ENCODE measurements around the gene SETSIP. TPM values are rescaled to one million over a fixed set of nuclear protein-coding genes. Genes with fewer than 3 reads are reported as not detected.

Gene SETSIP
- total RNA-seq, 2 donors from 2014 or later = 0.37 TPM; not detected in 1

DNA sequence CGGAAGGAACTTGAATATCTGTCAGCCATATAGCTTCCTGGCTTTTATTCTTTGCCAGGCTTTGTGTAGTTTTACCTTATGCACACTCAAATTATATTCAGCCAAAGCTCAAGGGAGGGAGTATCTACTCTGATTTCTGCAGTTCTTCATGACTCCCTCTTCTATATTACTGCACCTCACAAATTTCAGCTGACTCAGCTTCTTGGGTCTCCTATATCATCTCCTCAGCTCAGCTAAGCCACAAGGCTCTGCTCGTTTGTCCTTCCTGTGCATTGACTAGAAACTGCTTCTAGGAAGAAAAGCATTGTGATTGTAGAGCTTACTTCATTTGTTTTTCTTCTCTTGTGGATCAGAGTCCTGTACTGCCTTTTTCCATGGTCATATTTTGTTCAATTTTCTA lies 42.3 kb upstream of the SETSIP start:
- WGBS, 2 experiments (ENCODE audit: insufficient coverage in 1 of 2, insufficient read length in 1 of 2) = 83 to 85% methylated on average over 1 to 2 of the region's 2 CpGs
- no peaks in the 10 kb centered on the region for H3K4me1 Mint-ChIP-seq
- Histone ChIP-seq H3K27ac (ENCODE audit: low read depth, low read length) (no peak overlapping the region), H3K4me3 (ENCODE audit: low read length) (no peak overlapping the region), H3K36me3 (ENCODE audit: control insufficient read depth, insufficient read depth, low read length) (no peaks in the 10 kb centered on the region), H3K4me1 (ENCODE audit: control insufficient read depth, insufficient read depth, low read length) (no peaks in the 10 kb centered on the region), H3K9me3 (ENCODE audit: control insufficient read depth, low read length) (no peaks in the 10 kb centered on the region), H3K27me3 (ENCODE audit: control insufficient read depth, insufficient read depth, low read length, poor library complexity, severe bottlenecking) (no peaks in the 10 kb centered on the region), H3K9ac (ENCODE audit: extremely low read depth, low read length, poor library complexity, severe bottlenecking) (no peak overlapping the region)
- H3K9me3 Mint-ChIP-seq = no peaks in the 10 kb centered on the region
- no peak overlapping the region for H3K4me3 Mint-ChIP-seq
- TF ChIP-seq, protein P1, sequence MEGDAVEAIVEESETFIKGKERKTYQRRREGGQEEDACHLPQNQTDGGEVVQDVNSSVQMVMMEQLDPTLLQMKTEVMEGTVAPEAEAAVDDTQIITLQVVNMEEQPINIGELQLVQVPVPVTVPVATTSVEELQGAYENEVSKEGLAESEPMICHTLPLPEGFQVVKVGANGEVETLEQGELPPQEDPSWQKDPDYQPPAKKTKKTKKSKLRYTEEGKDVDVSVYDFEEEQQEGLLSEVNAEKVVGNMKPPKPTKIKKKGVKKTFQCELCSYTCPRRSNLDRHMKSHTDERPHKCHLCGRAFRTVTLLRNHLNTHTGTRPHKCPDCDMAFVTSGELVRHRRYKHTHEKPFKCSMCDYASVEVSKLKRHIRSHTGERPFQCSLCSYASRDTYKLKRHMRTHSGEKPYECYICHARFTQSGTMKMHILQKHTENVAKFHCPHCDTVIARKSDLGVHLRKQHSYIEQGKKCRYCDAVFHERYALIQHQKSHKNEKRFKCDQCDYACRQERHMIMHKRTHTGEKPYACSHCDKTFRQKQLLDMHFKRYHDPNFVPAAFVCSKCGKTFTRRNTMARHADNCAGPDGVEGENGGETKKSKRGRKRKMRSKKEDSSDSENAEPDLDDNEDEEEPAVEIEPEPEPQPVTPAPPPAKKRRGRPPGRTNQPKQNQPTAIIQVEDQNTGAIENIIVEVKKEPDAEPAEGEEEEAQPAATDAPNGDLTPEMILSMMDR (conservative IDR thresholded peaks at IDR 0.05) = no peak
- no peak for DNase-seq
- no peaks in the 10 kb centered on the region for H3K36me3 Mint-ChIP-seq (ENCODE audit: low read depth)
- H3K27me3 Mint-ChIP-seq (ENCODE audit: insufficient read depth) = no peaks in the 10 kb centered on the region
- no peak overlapping the region for H3K27ac Mint-ChIP-seq

DNA sequence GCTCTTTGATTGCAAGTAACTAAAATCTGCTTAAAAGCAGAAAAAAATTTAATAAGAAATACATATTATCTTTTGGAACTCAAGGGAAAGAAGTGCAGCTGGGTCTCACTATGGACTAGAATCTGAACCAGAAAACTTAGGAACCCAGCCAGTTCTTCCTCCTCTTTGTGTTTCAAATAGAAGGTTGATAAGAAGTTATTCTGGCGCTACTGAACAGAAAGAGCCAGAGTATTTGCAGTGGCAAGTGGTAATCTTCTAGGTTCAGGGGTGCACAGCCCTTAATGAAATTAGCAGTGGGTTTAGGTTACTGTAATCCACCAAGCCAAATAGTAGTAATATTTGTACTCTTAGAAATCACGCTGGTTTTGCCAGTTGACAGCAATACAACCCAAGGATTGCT lies 33.4 kb upstream of the SETSIP start:
- H3K27me3 ChIP-seq (ENCODE audit: control insufficient read depth, insufficient read depth, low read length, poor library complexity, severe bottlenecking) = no peaks in the 10 kb centered on the region
- no peaks in the 10 kb centered on the region for H3K9me3 ChIP-seq (ENCODE audit: control insufficient read depth, low read length)
- Mint-ChIP-seq H3K27ac (no peak overlapping the region), H3K36me3 (ENCODE audit: low read depth) (peaks cover 16% of the 10 kb centered on the region), H3K4me1 (no peaks in the 10 kb centered on the region), H3K9me3 (no peaks in the 10 kb centered on the region), H3K4me3 (no peak overlapping the region), H3K27me3 (ENCODE audit: insufficient read depth) (no peaks in the 10 kb centered on the region)
- no peak overlapping the region for H3K4me3 ChIP-seq (ENCODE audit: low read length)
- H3K36me3 ChIP-seq (ENCODE audit: control insufficient read depth, insufficient read depth, low read length) = no peaks in the 10 kb centered on the region
- no peak overlapping the region for H3K9ac ChIP-seq (ENCODE audit: extremely low read depth, low read length, poor library complexity, severe bottlenecking)
- 96% methylated on average over 2 of the region's 2 CpGs; no CpG with 5 or more reads in 1 of the 2 experiments for WGBS, 2 experiments (ENCODE audit: insufficient coverage in 1 of 2, insufficient read length in 1 of 2)
- DNase-seq = no peak
- H3K27ac ChIP-seq (ENCODE audit: low read depth, low read length) = no peak overlapping the region
- H3K4me1 ChIP-seq (ENCODE audit: control insufficient read depth, insufficient read depth, low read length) = no peaks in the 10 kb centered on the region
- TF ChIP-seq, protein P1 (conservative IDR thresholded peaks at IDR 0.05) = no peak

GRCh38 chr1:92105546-92106081 lies 30.4 kb upstream of the SETSIP start:
- H3K27me3 ChIP-seq (ENCODE audit: control insufficient read depth, insufficient read depth, low read length, poor library complexity, severe bottlenecking) = no peaks in the 10 kb centered on the region
- no peak overlapping the region for H3K27ac ChIP-seq (ENCODE audit: low read depth, low read length)
- Mint-ChIP-seq H3K9me3 (no peaks in the 10 kb centered on the region), H3K4me3 (no peak overlapping the region), H3K27ac (no peak overlapping the region), H3K36me3 (ENCODE audit: low read depth) (peaks cover 24% of the 10 kb centered on the region), H3K4me1 (no peaks in the 10 kb centered on the region), H3K27me3 (ENCODE audit: insufficient read depth) (no peaks in the 10 kb centered on the region)
- no peak for DNase-seq
- H3K9me3 ChIP-seq (ENCODE audit: control insufficient read depth, low read length) = no peaks in the 10 kb centered on the region
- H3K4me1 ChIP-seq (ENCODE audit: control insufficient read depth, insufficient read depth, low read length) = no peaks in the 10 kb centered on the region
- 95 to 98% methylated on average over 2 of the region's 3 CpGs for WGBS, 2 experiments (ENCODE audit: insufficient coverage in 1 of 2, insufficient read length in 1 of 2)
- TF ChIP-seq, protein P1 (conservative IDR thresholded peaks at IDR 0.05) = no peak
- H3K4me3 ChIP-seq (ENCODE audit: low read length) = no peak overlapping the region
- H3K36me3 ChIP-seq (ENCODE audit: control insufficient read depth, insufficient read depth, low read length) = no peaks in the 10 kb centered on the region
- no peak overlapping the region for H3K9ac ChIP-seq (ENCODE audit: extremely low read depth, low read length, poor library complexity, severe bottlenecking)
